Fibroblast of lung (primary cell): ENCODE data around the gene COX4I2. TPM values are rescaled to one million over a fixed set of nuclear protein-coding genes. Genes with fewer than 3 reads are reported as not detected.
"Not testable (repeated sequence)": the region's sequence is repeated elsewhere in the genome, so short reads cannot be mapped to it uniquely, and the experiment has no call there.

Experiments
- DNase-seq, 2 donors: peaks; one replicate each; pipeline versions ENCODE4 v3.0.0 to v3.0.0-alpha.2; 2010; ENCODE audit warnings: low read depth in 2 of 2
- H2AFZ ChIP-seq: 2 replicates; pipeline ENCODE4 v1.5.1; 2012; ENCODE audit warnings: low read length, control low read depth, inconsistent platforms
- H3K27ac ChIP-seq: 2 replicates; pipeline ENCODE4 v1.5.1; 2011; ENCODE audit warnings: low read length, control low read depth; ENCODE audit not compliant: insufficient read depth
- H3K27me3 ChIP-seq: 2 replicates; pipeline ENCODE4 v1.5.1; 2011; ENCODE audit warnings: mild to moderate bottlenecking, low read length; ENCODE audit not compliant: control insufficient read depth, insufficient read depth
- H3K36me3 ChIP-seq: 2 replicates; pipeline ENCODE4 v1.5.1; 2011; ENCODE audit warnings: low read length; ENCODE audit not compliant: control insufficient read depth, insufficient read depth
- H3K4me1 ChIP-seq: 2 replicates; pipeline ENCODE4 v1.5.1; 2011; ENCODE audit warnings: low read length; ENCODE audit not compliant: control insufficient read depth, insufficient read depth; ENCODE audit errors: extremely low read depth
- H3K4me2 ChIP-seq: 2 replicates; pipeline ENCODE4 v1.5.1; 2011; ENCODE audit warnings: low read length, control low read depth; ENCODE audit not compliant: insufficient read depth; ENCODE audit errors: extremely low read depth
- H3K4me3 ChIP-seq, 4 experiments: fragments of 200-600 bp in 1 of 4; sonication (generic) in 1 of 4; replicated peaks in 1 of 4; 2 replicates each; pipeline ENCODE4 v1.5.1; 2011 to 2016; ENCODE audit warnings: low read length in 4 of 4, low read depth in 3 of 4, mild to moderate bottlenecking in 3 of 4, control low read depth in 2 of 4, inconsistent platforms in 1 of 4, mixed read lengths in 1 of 4; ENCODE audit not compliant: insufficient read depth in 1 of 4; ENCODE audit errors: control extremely low read depth in 1 of 4
- H3K79me2 ChIP-seq: 2 replicates; pipeline ENCODE4 v1.5.1; 2012; ENCODE audit warnings: mild to moderate bottlenecking, low read length, inconsistent platforms; ENCODE audit not compliant: control insufficient read depth, insufficient read depth
- H3K9ac ChIP-seq: 2 replicates; pipeline ENCODE4 v1.5.1; 2011; ENCODE audit warnings: mild to moderate bottlenecking, low read length, control low read depth; ENCODE audit not compliant: insufficient read depth
- H3K9me3 ChIP-seq: 2 replicates; pipeline ENCODE4 v1.5.1; 2012; ENCODE audit warnings: low read depth, low read length; ENCODE audit not compliant: control insufficient read depth, insufficient read depth
- H4K20me1 ChIP-seq: 2 replicates; pipeline ENCODE4 v1.5.1; 2011; ENCODE audit warnings: low read length; ENCODE audit not compliant: control insufficient read depth, insufficient read depth; ENCODE audit errors: extremely low read depth
- CTCF ChIP-seq, 2 donors: IDR thresholded peaks in 1 of 2; conservative IDR thresholded peaks in 1 of 2; 1 replicate in 1 of 2; 2 replicates in 1 of 2; pipeline ENCODE4 v1.5.1; 2011 to 2012; ENCODE audit warnings: low read length in 2 of 2, control low read depth in 1 of 2, inconsistent platforms in 1 of 2, low read depth in 1 of 2, mild to moderate bottlenecking in 1 of 2
- EZH2 ChIP-seq: IDR thresholded peaks from 2 replicates; pipeline ENCODE4 v1.5.1; 2012; ENCODE audit warnings: low read length, control low read depth, mild to moderate bottlenecking; ENCODE audit errors: missing control alignments
- polyA plus RNA-seq, 2 donors: library from polyadenylated mRNA; depleted of rRNA in 1 of 2; stranded (reverse) in 1 of 2; unstranded in 1 of 2; fragments of >200 nt; gene quantifications; 2 replicates each; pipeline ENCODE4 v1.2.1, GENCODE V29; 2011 to 2012; ENCODE audit warnings: missing spikeins in 1 of 2
- total RNA-seq: library from RNA; depleted of rRNA; stranded (reverse); fragments of >200 nt; gene quantifications from 2 replicates; pipeline ENCODE4 v1.2.1, GENCODE V29; 2014

Gene COX4I2
- total and polyA plus RNA-seq, 2 donors (not counting 1 experiment from before 2014, with no cell fraction given) = not detected

- H3K4me2 ChIP-seq = peak overlapping the region; percentile 71
These were observed 41.9 kb upstream of the COX4I2 start for GRCh38 chr20:31595654-31596411.

GRCh38 chr20:31596412-31596715, 41.3 kb upstream of the COX4I2 start:
- H3K27me3 ChIP-seq, H4K20me1 ChIP-seq, H3K36me3 ChIP-seq, H3K79me2 ChIP-seq, H3K4me3 ChIP-seq, H3K9me3 ChIP-seq, DNase-seq: not testable (repeated sequence)
- peak overlapping the region; percentile 97 for H3K27ac ChIP-seq
- peak overlapping the region; percentile 50 for H3K9ac ChIP-seq
- H3K4me1 ChIP-seq = peaks cover 27% of the 10 kb centered on the region
- peak overlapping the region; percentile 71 for H3K4me2 ChIP-seq
- H2AFZ ChIP-seq = peak overlapping the region; percentile 69

More at GRCh38 chr20:31595654-31596411, 41.9 kb upstream of the COX4I2 start:
- Histone ChIP-seq H3K79me2 (no peaks in the 10 kb centered on the region), H3K4me3 (no peak overlapping the region), H3K27me3 (no peaks in the 10 kb centered on the region), H3K9ac (peak overlapping the region; percentile 50), H2AFZ (peak overlapping the region; percentile 69), H3K27ac (peak overlapping the region; percentile 97), H3K9me3 (no peaks in the 10 kb centered on the region), H3K4me1 (peaks cover 27% of the 10 kb centered on the region), H4K20me1 (no peaks in the 10 kb centered on the region), H3K36me3 (no peaks in the 10 kb centered on the region)
- no peak for TF ChIP-seq EZH2
- TF ChIP-seq CTCF (conservative IDR thresholded peaks at IDR 0.05 in 1 of 2, IDR thresholded peaks at IDR 0.05 in 1 of 2; ENCODE audit: low read depth in 1 of 2, low read length in 2 of 2) = no peak
- DNase-seq = peak; percentile 83 to 99

GRCh38 chr20:31596831-31597480, 40.8 kb upstream of the COX4I2 start:
- H3K4me2 ChIP-seq = no peak overlapping the region
- peaks cover 27% of the 10 kb centered on the region for H3K4me1 ChIP-seq
- DNase-seq = no peak
- TF ChIP-seq EZH2 (no peak), CTCF (conservative IDR thresholded peaks at IDR 0.05 in 1 of 2, IDR thresholded peaks at IDR 0.05 in 1 of 2; ENCODE audit: low read depth in 1 of 2, low read length in 2 of 2) (no peak)
- no peak overlapping the region for H2AFZ ChIP-seq
- H3K27me3 ChIP-seq = no peaks in the 10 kb centered on the region
- H3K27ac ChIP-seq = peak overlapping the region; percentile 97
- no peaks in the 10 kb centered on the region for H3K9me3 ChIP-seq
- no peaks in the 10 kb centered on the region for H3K79me2 ChIP-seq
- H3K9ac ChIP-seq = peak overlapping the region; percentile 46
- no peaks in the 10 kb centered on the region for H4K20me1 ChIP-seq
- H3K4me3 ChIP-seq = no peak overlapping the region
- H3K36me3 ChIP-seq = no peaks in the 10 kb centered on the region
